Measurements from ENCODE around the gene ECI1. TPM values are rescaled to one million over a fixed set of nuclear protein-coding genes. Genes with fewer than 3 reads are reported as not detected.

Gene ECI1
- total RNA-seq, 1 donor, result 42.3 TPM

- DNase-seq (ENCODE audit: insufficient read length, low spot score, missing footprints), result no peak
- H3K4me2 ChIP-seq (ENCODE audit: insufficient read depth, low read length), result no peak overlapping the region
- H4K20me1 ChIP-seq (ENCODE audit: insufficient read depth, low read length), result peaks cover 52% of the 10 kb centered on the region
- no peaks in the 10 kb centered on the region for H3K9me3 ChIP-seq (ENCODE audit: low read depth, low read length)
- no peak overlapping the region for H2AFZ ChIP-seq (ENCODE audit: low read length)
- no peak for TF ChIP-seq CTCF (IDR thresholded peaks at IDR 0.05; ENCODE audit: extremely low read depth, low read depth, low read length)
- H3K79me2 ChIP-seq (ENCODE audit: insufficient read depth, low read length), result peaks cover 53% of the 10 kb centered on the region
- no peak overlapping the region for H3K27ac ChIP-seq (ENCODE audit: low read depth, low read length)
- no peak overlapping the region for H3K4me3 ChIP-seq (ENCODE audit: insufficient read depth, low read length)
- H3K27me3 ChIP-seq (ENCODE audit: insufficient read depth, low read length), result no peaks in the 10 kb centered on the region
- peaks cover 8% of the 10 kb centered on the region for H3K4me1 ChIP-seq (ENCODE audit: insufficient read depth, low read length)
- H3K36me3 ChIP-seq (ENCODE audit: insufficient read depth, low read length), result peaks cover 36% of the 10 kb centered on the region
Observed at GRCh38 chr16:2229632-2230250, 21.6 kb downstream of the ECI1 start.

- Histone ChIP-seq H4K20me1 (ENCODE audit: insufficient read depth, low read length) (peaks cover 54% of the 10 kb centered on the region), H3K79me2 (ENCODE audit: insufficient read depth, low read length) (peaks cover 59% of the 10 kb centered on the region), H3K36me3 (ENCODE audit: insufficient read depth, low read length) (peaks cover 31% of the 10 kb centered on the region), H3K4me3 (ENCODE audit: insufficient read depth, low read length) (no peak overlapping the region), H3K9me3 (ENCODE audit: low read depth, low read length) (no peaks in the 10 kb centered on the region), H3K27ac (ENCODE audit: low read depth, low read length) (no peak overlapping the region), H3K4me1 (ENCODE audit: insufficient read depth, low read length) (peaks cover 14% of the 10 kb centered on the region), H3K4me2 (ENCODE audit: insufficient read depth, low read length) (no peak overlapping the region), H3K27me3 (ENCODE audit: insufficient read depth, low read length) (no peaks in the 10 kb centered on the region), H2AFZ (ENCODE audit: low read length) (no peak overlapping the region)
- no peak for TF ChIP-seq CTCF (IDR thresholded peaks at IDR 0.05; ENCODE audit: extremely low read depth, low read depth, low read length)
- DNase-seq (ENCODE audit: insufficient read length, low spot score, missing footprints), result no peak
Observed at GRCh38 chr16:2229091-2229490, 22.3 kb downstream of the ECI1 start.

DNA sequence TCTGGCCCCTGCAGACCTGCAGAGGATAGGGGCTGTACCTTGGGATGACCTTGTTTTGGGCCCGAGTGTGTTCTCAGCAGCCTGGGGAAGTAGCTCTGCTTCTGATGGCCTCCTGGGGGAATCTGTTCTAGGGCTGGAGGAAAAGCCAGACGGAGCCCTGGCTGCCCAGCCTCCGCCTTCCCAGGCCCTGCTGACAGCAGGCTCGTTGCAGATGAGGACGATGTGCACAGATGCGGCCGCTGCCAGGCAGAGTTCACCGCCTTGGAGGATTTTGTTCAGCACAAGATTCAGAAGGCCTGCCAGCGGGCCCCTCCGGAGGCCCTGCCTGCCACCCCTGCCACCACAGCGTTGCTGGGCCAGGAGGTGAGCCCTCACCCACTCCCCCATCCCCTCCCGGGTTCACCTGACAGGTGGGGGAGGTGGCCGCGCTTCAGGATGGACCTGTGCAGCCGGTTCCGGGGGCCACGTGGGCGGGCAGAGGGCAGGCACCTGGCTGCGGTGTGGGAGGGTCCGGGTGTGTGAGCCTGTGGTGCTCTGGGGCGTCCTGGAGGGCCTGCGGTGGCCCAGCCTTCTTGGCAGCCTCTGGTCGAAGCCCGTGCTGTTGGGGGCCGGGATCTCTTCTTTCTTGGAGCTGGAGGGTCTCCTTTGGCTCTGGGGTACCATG, 23.1 kb downstream of the ECI1 start:
- no peak for DNase-seq (ENCODE audit: insufficient read length, low spot score, missing footprints)
- Histone ChIP-seq H3K4me1 (ENCODE audit: insufficient read depth, low read length) (peaks cover 14% of the 10 kb centered on the region), H3K36me3 (ENCODE audit: insufficient read depth, low read length) (peaks cover 28% of the 10 kb centered on the region), H3K4me2 (ENCODE audit: insufficient read depth, low read length) (no peak overlapping the region), H3K9me3 (ENCODE audit: low read depth, low read length) (no peaks in the 10 kb centered on the region), H3K79me2 (ENCODE audit: insufficient read depth, low read length) (peaks cover 64% of the 10 kb centered on the region), H3K4me3 (ENCODE audit: insufficient read depth, low read length) (no peak overlapping the region), H3K27me3 (ENCODE audit: insufficient read depth, low read length) (no peaks in the 10 kb centered on the region), H3K27ac (ENCODE audit: low read depth, low read length) (no peak overlapping the region), H2AFZ (ENCODE audit: low read length) (no peak overlapping the region), H4K20me1 (ENCODE audit: insufficient read depth, low read length) (peaks cover 54% of the 10 kb centered on the region)
- no peak for TF ChIP-seq CTCF (IDR thresholded peaks at IDR 0.05; ENCODE audit: extremely low read depth, low read depth, low read length)

DNA sequence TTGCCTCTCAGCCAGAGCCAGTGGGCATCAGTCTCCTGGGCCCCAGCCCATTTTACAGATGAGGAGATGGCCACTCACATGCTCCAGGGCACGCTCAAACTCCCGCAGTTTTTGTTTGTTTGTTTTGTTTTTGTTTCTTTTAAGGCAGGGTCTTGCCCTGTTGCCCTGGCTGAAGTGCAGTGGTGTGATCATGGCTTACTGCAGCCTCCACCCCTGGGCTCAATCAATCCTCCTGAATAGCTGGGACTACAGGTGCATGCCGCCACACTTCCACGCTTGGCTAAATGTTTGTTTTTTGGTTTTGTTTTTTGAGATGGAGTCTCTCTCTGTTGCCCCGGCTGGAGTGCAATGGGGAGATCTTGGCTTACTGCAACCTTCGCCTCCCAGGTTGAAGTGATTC, 24.5 kb downstream of the ECI1 start:
- H2AFZ ChIP-seq (ENCODE audit: low read length), result no peak overlapping the region
- no peaks in the 10 kb centered on the region for H3K9me3 ChIP-seq (ENCODE audit: low read depth, low read length)
- peaks cover 54% of the 10 kb centered on the region for H4K20me1 ChIP-seq (ENCODE audit: insufficient read depth, low read length)
- peaks cover 14% of the 10 kb centered on the region for H3K4me1 ChIP-seq (ENCODE audit: insufficient read depth, low read length)
- no peak overlapping the region for H3K27ac ChIP-seq (ENCODE audit: low read depth, low read length)
- no peak for TF ChIP-seq CTCF (IDR thresholded peaks at IDR 0.05; ENCODE audit: extremely low read depth, low read depth, low read length)
- no peak overlapping the region for H3K4me2 ChIP-seq (ENCODE audit: insufficient read depth, low read length)
- peaks cover 64% of the 10 kb centered on the region for H3K79me2 ChIP-seq (ENCODE audit: insufficient read depth, low read length)
- H3K4me3 ChIP-seq (ENCODE audit: insufficient read depth, low read length), result no peak overlapping the region
- H3K36me3 ChIP-seq (ENCODE audit: insufficient read depth, low read length), result peaks cover 25% of the 10 kb centered on the region
- no peak for DNase-seq (ENCODE audit: insufficient read length, low spot score, missing footprints)
- no peaks in the 10 kb centered on the region for H3K27me3 ChIP-seq (ENCODE audit: insufficient read depth, low read length)
